ENCODE results near the gene GABRB2.
"Not testable (repeated sequence)": the region's sequence is repeated elsewhere in the genome, so short reads cannot be mapped to it uniquely, and the experiment has no call there.

GABRB2 gene

GRCh38 chr5:161311146-161311708 is 235.3 kb downstream of the GABRB2 start:
- no peak for TF ChIP-seq ZFX (IDR thresholded peaks at IDR 0.05; ENCODE audit: borderline replicate concordance)
- H3K27ac ChIP-seq, result no peak overlapping the region

GRCh38 chr5:161306351-161306995 is 240.1 kb downstream of the GABRB2 start:
- 0 out of 2 replicates have a peak overlapping the region, but pooled peaks have one; percentile 10 for H3K27ac ChIP-seq
- no peak for TF ChIP-seq CTCF (IDR thresholded peaks at IDR 0.05)
- no peak for TF ChIP-seq ZFX (IDR thresholded peaks at IDR 0.05; ENCODE audit: borderline replicate concordance)

GRCh38 chr5:161305601-161306000 is 240.9 kb downstream of the GABRB2 start:
- no peak overlapping the region for H3K27ac ChIP-seq
- TF ChIP-seq ZFX (IDR thresholded peaks at IDR 0.05; ENCODE audit: borderline replicate concordance), result no peak
- no peak for TF ChIP-seq CTCF (IDR thresholded peaks at IDR 0.05)

GRCh38 chr5:161302559-161302958 is 244.0 kb downstream of the GABRB2 start:
- no peak overlapping the region for H3K27ac ChIP-seq
- no peak for TF ChIP-seq ZFX (IDR thresholded peaks at IDR 0.05; ENCODE audit: borderline replicate concordance)
- no peak for TF ChIP-seq CTCF (IDR thresholded peaks at IDR 0.05)

GRCh38 chr5:161301586-161301985 is 244.9 kb downstream of the GABRB2 start:
- TF ChIP-seq CTCF (IDR thresholded peaks at IDR 0.05) (no peak), ZFX (IDR thresholded peaks at IDR 0.05; ENCODE audit: borderline replicate concordance) (no peak)

GRCh38 chr5:161299053-161299452 is 247.5 kb downstream of the GABRB2 start:
- TF ChIP-seq CTCF (IDR thresholded peaks at IDR 0.05) (no peak), ZFX (IDR thresholded peaks at IDR 0.05; ENCODE audit: borderline replicate concordance) (no peak)
- H3K27ac ChIP-seq, result no peak overlapping the region

More at GRCh38 chr5:161301586-161301985, 244.9 kb downstream of the GABRB2 start:
- no peak overlapping the region for H3K27ac ChIP-seq

- not testable (repeated sequence) for H3K27ac ChIP-seq
These were observed 249.1 kb downstream of the GABRB2 start for GRCh38 chr5:161297388-161297787.

GRCh38 chr5:161295721-161296250 is 250.7 kb downstream of the GABRB2 start:
- TF ChIP-seq CTCF (IDR thresholded peaks at IDR 0.05) (no peak), ZFX (IDR thresholded peaks at IDR 0.05; ENCODE audit: borderline replicate concordance) (no peak)
- H3K27ac ChIP-seq, result no peak overlapping the region

Data from 22Rv1 (cell line).